SK-N-SH (cell line): ENCODE results near the gene TULP3. TPM values are rescaled to one million over a fixed set of nuclear protein-coding genes. Genes with fewer than 3 reads are reported as not detected.

Experiments
- CTCF ChIA-PET: fragments of 300-600, 350-600 bp; formaldehyde crosslinking; extraction: SDS; loops from one replicate; lab custom pipeline; 2021; lab: Yijun Ruan, JAX
- POLR2A ChIA-PET: fragments of 350-600 bp; sonication (Branson Sonifier 250); formaldehyde crosslinking; extraction: SDS; loops from one replicate; lab custom pipeline; 2020; ENCODE audit warnings: antibody characterized with exemption, inconsistent platforms; lab: Yijun Ruan, JAX
- DNase-seq: peaks from one replicate; pipeline ENCODE4 v3.0.0; 2012
- H2AFZ ChIP-seq: fragments of 200-600 bp; sonication (generic); 2 replicates; pipeline ENCODE4 v1.8.1; 2016; ENCODE audit warnings: antibody characterized with exemption, mild to moderate bottlenecking, low read depth
- H3F3A ChIP-seq: fragments of 200-600 bp; sonication (generic); replicated peaks from 2 replicates; pipeline ENCODE3; 2016; ENCODE audit warnings: antibody characterized with exemption, mild to moderate bottlenecking; ENCODE audit not compliant: insufficient read depth
- H3K27ac ChIP-seq, 2 experiments: fragments of 200-500 bp in 1 of 2; fragments of 200-600 bp in 1 of 2; sonication (Bioruptor generic) in 1 of 2; sonication (generic), shearing (Covaris generic) in 1 of 2; 2 replicates each; pipeline versions ENCODE4 v1.5.1 to v1.6.1; 2014 to 2016; ENCODE audit warnings: low read depth in 2 of 2, inconsistent platforms in 1 of 2, low read length in 1 of 2, mild to moderate bottlenecking in 1 of 2, mixed read lengths in 1 of 2
- H3K27me3 ChIP-seq: fragments of 200-600 bp; sonication (generic), shearing (Covaris generic); 2 replicates; pipeline ENCODE4 v1.6.1; 2016; ENCODE audit warnings: mixed run types; ENCODE audit not compliant: insufficient read depth
- H3K36me3 ChIP-seq, 2 experiments: fragments of 200-500 bp in 1 of 2; fragments of 200-600 bp in 1 of 2; sonication (Bioruptor generic) in 1 of 2; sonication (generic) in 1 of 2; replicated peaks in 1 of 2; 2 replicates each; pipeline versions ENCODE3 to v1.5.1; 2014 to 2016; ENCODE audit warnings: low read length in 1 of 2, mild to moderate bottlenecking in 1 of 2; ENCODE audit not compliant: insufficient read depth in 2 of 2, control insufficient read depth in 1 of 2
- H3K4me1 ChIP-seq, 2 experiments: fragments of 200-500 bp in 1 of 2; fragments of 200-600 bp in 1 of 2; sonication (Bioruptor generic) in 1 of 2; sonication (generic), shearing (Covaris generic) in 1 of 2; 2 replicates each; pipeline versions ENCODE4 v1.5.1 to v1.6.1; 2014 to 2016; ENCODE audit warnings: low read depth in 1 of 2, low read length in 1 of 2, mixed run types in 1 of 2; ENCODE audit not compliant: insufficient read depth in 2 of 2, control insufficient read depth in 1 of 2
- H3K4me2 ChIP-seq: fragments of 200-600 bp; sonication (generic), shearing (Covaris generic); 2 replicates; pipeline ENCODE4 v1.6.1; 2017; ENCODE audit warnings: mixed run types
- H3K4me3 ChIP-seq, 2 experiments: fragments of 200-500 bp in 1 of 2; fragments of 200-600 bp in 1 of 2; sonication (Bioruptor generic) in 1 of 2; sonication (generic), shearing (Covaris generic) in 1 of 2; 2 replicates each; pipeline versions ENCODE4 v1.5.1 to v1.8.1; 2014 to 2016; ENCODE audit warnings: low read depth in 2 of 2, inconsistent platforms in 1 of 2, low read length in 1 of 2, mild to moderate bottlenecking in 1 of 2, mixed read lengths in 1 of 2, moderate library complexity in 1 of 2
- H3K79me2 ChIP-seq: fragments of 200-600 bp; sonication (generic); 2 replicates; pipeline ENCODE4 v1.8.1; 2017; ENCODE audit warnings: mild to moderate bottlenecking; ENCODE audit not compliant: insufficient read depth
- H3K9ac ChIP-seq: fragments of 200-600 bp; sonication (generic); 2 replicates; pipeline ENCODE4 v1.6.1; 2017; ENCODE audit warnings: mixed run types
- H3K9me2 ChIP-seq: fragments of 200-600 bp; sonication (generic); 2 replicates; pipeline ENCODE4 v1.6.1; 2017; ENCODE audit warnings: mixed run types
- H3K9me3 ChIP-seq: fragments of 200-600 bp; sonication (generic); 2 replicates; pipeline ENCODE4 v1.6.1; 2017; ENCODE audit warnings: mixed run types, mild to moderate bottlenecking, moderate library complexity
- H4K20me1 ChIP-seq: fragments of 200-600 bp; sonication (generic); 2 replicates; pipeline ENCODE4 v1.6.1; 2017; ENCODE audit warnings: mild to moderate bottlenecking, mixed run types; ENCODE audit not compliant: insufficient read depth
- CHD2 ChIP-seq: fragments of 150-350 bp; IDR thresholded peaks from 2 replicates; pipeline ENCODE4 v1.6.1; 2018; ENCODE audit warnings: low read length; ENCODE audit not compliant: partially characterized antibody
- CTCF ChIP-seq: fragments of 200-600 bp; sonication (generic); IDR thresholded peaks from 2 replicates; pipeline ENCODE4 v1.6.1; 2017; ENCODE audit warnings: antibody characterized with exemption, mild to moderate bottlenecking, moderate library complexity
- EP300 ChIP-seq, 2 experiments: IDR thresholded peaks; 2 replicates each; pipeline versions ENCODE4 v1.4.0 to v1.6.1; 2012; ENCODE audit warnings: borderline replicate concordance in 1 of 2, low read depth in 1 of 2, low read length in 1 of 2
- EZH2phosphoT487 ChIP-seq: fragments of 200-600 bp; sonication (generic); IDR thresholded peaks from 2 replicates; pipeline ENCODE4 v1.6.1; 2017; ENCODE audit warnings: low read depth, mixed run types, mild to moderate bottlenecking, antibody characterized with exemption, moderate library complexity, borderline replicate concordance
- FOSL2 ChIP-seq: IDR thresholded peaks from 2 replicates; pipeline ENCODE4 v1.4.0; 2012; ENCODE audit warnings: low read depth, mild to moderate bottlenecking, moderate library complexity, borderline replicate concordance
- FOXJ3 ChIP-seq: sonication (generic); formaldehyde crosslinking; IDR thresholded peaks from 2 replicates; pipeline ENCODE4 v1.5.1; 2020; ENCODE audit warnings: mild to moderate bottlenecking, missing genetic modification reagents
- FOXM1 ChIP-seq: IDR thresholded peaks from 2 replicates; pipeline ENCODE4 v1.4.0; 2012; ENCODE audit warnings: low read depth, mild to moderate bottlenecking
- GATA2 ChIP-seq: sonication (generic); formaldehyde crosslinking; IDR thresholded peaks from 2 replicates; pipeline ENCODE4 v1.5.0; 2020; ENCODE audit warnings: mild to moderate bottlenecking, missing genetic modification reagents
- JUND ChIP-seq: IDR thresholded peaks from 2 replicates; pipeline ENCODE4 v1.4.0; 2012
- MEF2A ChIP-seq: IDR thresholded peaks from 2 replicates; pipeline ENCODE4 v1.4.0; 2012; ENCODE audit warnings: low read depth, borderline replicate concordance
- NFIC ChIP-seq: IDR thresholded peaks from 2 replicates; pipeline ENCODE4 v1.4.0; 2012; ENCODE audit warnings: borderline replicate concordance
- PBX3 ChIP-seq: IDR thresholded peaks from 2 replicates; pipeline ENCODE4; 2012
- POLR2AphosphoS5 ChIP-seq: IDR thresholded peaks from 2 replicates; pipeline ENCODE4 v1.6.1; 2012; ENCODE audit warnings: low read depth, low read length
- RAD21 ChIP-seq: IDR thresholded peaks from 2 replicates; pipeline ENCODE4 v1.6.1; 2012; ENCODE audit warnings: mild to moderate bottlenecking, low read length
- RCOR1 ChIP-seq: fragments of 150-350 bp; IDR thresholded peaks from 2 replicates; pipeline ENCODE4 v1.6.1; 2017; ENCODE audit warnings: antibody characterized with exemption, low read length
- REST ChIP-seq: IDR thresholded peaks from 2 replicates; pipeline ENCODE4 v1.6.1; 2012; ENCODE audit warnings: mild to moderate bottlenecking, low read depth, low read length, moderate library complexity
- RFX5 ChIP-seq: IDR thresholded peaks from 2 replicates; pipeline ENCODE4 v1.6.1; 2012; ENCODE audit warnings: mild to moderate bottlenecking, improper control_type of control experiment, low read length
- SIN3A ChIP-seq: IDR thresholded peaks from 2 replicates; pipeline ENCODE4 v1.6.1; 2012; ENCODE audit warnings: low read depth, mild to moderate bottlenecking, low read length, moderate library complexity, borderline replicate concordance
- SMC3 ChIP-seq: IDR thresholded peaks from 2 replicates; pipeline ENCODE4 v1.6.1; 2012; ENCODE audit warnings: low read depth, low read length, improper control_type of control experiment
- TAF1 ChIP-seq: IDR thresholded peaks from 2 replicates; pipeline ENCODE4 v1.6.1; 2012; ENCODE audit warnings: low read depth, mild to moderate bottlenecking, low read length, moderate library complexity, borderline replicate concordance
- TCF12 ChIP-seq: IDR thresholded peaks from 2 replicates; pipeline ENCODE4 v1.4.0; 2012
- TEAD4 ChIP-seq: IDR thresholded peaks from 2 replicates; pipeline ENCODE4 v1.4.0; 2012; ENCODE audit warnings: mild to moderate bottlenecking, borderline replicate concordance; ENCODE audit not compliant: insufficient read depth
- USF1 ChIP-seq: IDR thresholded peaks from 2 replicates; pipeline ENCODE4 v1.4.0; 2012; ENCODE audit warnings: low read depth, borderline replicate concordance
- WGBS: methylation state at CpG from one replicate; pipeline ENCODE4 v1.1.6; 2017; ENCODE audit warnings: low lambda C conversion rate; 5-methylcytosine and 5-hydroxymethylcytosine counted together
- polyA plus RNA-seq, 3 experiments: library from polyadenylated mRNA; depleted of rRNA; stranded (reverse); fragments of >200 nt; gene quantifications; 2 replicates each; pipeline ENCODE4 v1.2.3, GENCODE V29; 2012
- TF ChIP-seq, protein P1 (sequence below): IDR thresholded peaks from 2 replicates; pipeline ENCODE4 v1.4.0; 2012; ENCODE audit warnings: low read depth

The TULP3 gene
- polyA plus RNA-seq, 1 of the 3 experiments (the other 2 are of a cell fraction): 22.6 TPM

DNA sequence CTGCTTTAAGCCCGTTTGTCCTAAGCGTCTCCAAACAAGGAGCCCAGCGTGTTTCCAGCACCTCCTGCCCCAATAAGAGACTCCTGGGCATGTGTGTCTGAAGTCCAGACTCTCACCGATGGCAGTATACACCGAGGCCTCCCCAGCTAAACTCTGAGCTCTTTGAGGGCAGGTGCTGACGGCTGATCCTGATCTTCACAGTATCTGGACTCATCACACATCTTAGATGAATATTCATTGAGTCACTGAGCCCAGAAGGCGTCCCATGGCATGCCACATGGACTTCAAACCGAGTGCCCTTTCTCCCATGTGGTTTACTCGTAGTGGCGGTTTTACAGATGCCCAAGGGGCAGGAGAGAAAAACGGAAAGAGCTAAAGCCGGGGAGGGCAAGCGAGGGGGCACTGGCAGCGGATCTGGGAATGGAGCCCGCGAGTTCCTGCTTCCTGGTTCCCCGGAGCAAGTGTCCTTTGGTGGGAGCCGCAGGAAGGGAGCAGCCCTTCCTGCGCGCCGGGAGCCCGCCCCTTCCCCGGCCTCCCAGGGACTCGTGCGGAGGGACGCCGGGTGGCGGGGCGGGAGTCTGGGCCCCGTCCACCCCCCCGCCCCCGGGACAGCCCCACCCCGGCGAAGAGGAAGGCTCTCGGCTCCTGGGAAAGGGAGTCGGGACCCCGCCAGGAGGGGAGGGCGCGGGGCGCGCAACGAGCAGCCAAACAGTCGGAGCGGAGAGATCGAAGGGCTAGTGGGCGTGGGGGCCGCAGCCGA, 67.9 kb downstream of the TULP3 start (continued):
- TF ChIP-seq CTCF (no peak), TEAD4 (no peak), TCF12 (no peak), SMC3 (no peak), NFIC (no peak), FOSL2 (no peak), RAD21 (no peak), TAF1 (no peak), GATA2 (CRISPR knock-in tag) (no peak), SIN3A (0 out of 2 replicates have a peak, but pooled peaks have one; percentile 63), EP300 (IDR thresholded peaks at IDR 0.05; ENCODE audit: borderline replicate concordance in 1 of 2, low read depth in 1 of 2, low read length in 1 of 2) (no peak), POLR2AphosphoS5 (peak; percentile 80), RFX5 (no peak)

DNA sequence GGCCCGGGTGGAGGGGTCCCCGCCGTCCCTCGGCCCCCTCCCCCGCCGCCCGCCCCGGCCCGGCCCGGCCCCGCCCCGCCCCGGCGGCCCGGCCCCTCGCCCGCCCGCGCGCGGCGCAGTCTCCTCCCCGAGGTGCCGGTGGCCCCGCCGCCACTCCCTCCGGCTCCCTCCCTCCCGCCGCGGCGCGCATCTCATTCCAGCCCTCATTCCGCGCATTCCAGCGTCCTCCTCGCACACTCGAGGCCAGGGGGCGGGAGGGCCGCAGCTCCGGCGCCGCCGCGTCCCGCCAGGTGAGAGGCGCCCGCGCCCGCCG, 68.5 kb downstream of the TULP3 start, which contains the start of gene TEAD4:
TEAD4 (plus strand) TSS at position 206 of the 313 bp plus-strand sequence.
- H3K9ac ChIP-seq: peak within 1 kb of the TSS; percentile 77
- peaks cover 20% of the 10 kb centered on the region for H3F3A ChIP-seq
- POLR2A ChIA-PET: interaction anchor here (1.1 to 1.2 kb wide), 2 partner anchors 69 to 82 kb away, joined by 3 read pairs; partner anchors contain the start of genes FOXM1, RHNO1 and TULP3
- no peaks in the 10 kb centered on the region for H3K9me2 ChIP-seq
- peaks cover 35% of the 10 kb centered on the region for H3K79me2 ChIP-seq
- 9% methylated on average over 4 of the region's 50 CpGs for WGBS
- CTCF ChIA-PET: interaction anchor here (0.8 to 1.9 kb wide), 3 partner anchors 15 to 128 kb away, joined by 3 to 8 read pairs (median 3); no protein-coding TSS in a partner anchor
- peak within 1 kb of the TSS; percentile 77 to 82 for H3K27ac ChIP-seq
- peaks cover 25% of the 10 kb centered on the region; the same call in 1 of the 2 replicates for H4K20me1 ChIP-seq
- peak within 1 kb of the TSS; percentile 66 to 80 for H3K4me3 ChIP-seq
- no peaks in the 10 kb centered on the region for H3K27me3 ChIP-seq
- H3K9me3 ChIP-seq: no peaks in the 10 kb centered on the region
- peak within 1 kb of the TSS; percentile 94 for H2AFZ ChIP-seq
- no peaks in the 10 kb centered on the region for H3K36me3 ChIP-seq
- DNase-seq: peak; percentile 94
- H3K4me1 ChIP-seq: peaks cover 17 to 22% of the 10 kb centered on the region in 2 experiments
- peak within 1 kb of the TSS; percentile 92 for H3K4me2 ChIP-seq
- 0 out of 2 replicates have a peak, but pooled peaks have one; percentile 21 for TF ChIP-seq RCOR1
- TF ChIP-seq USF1: no peak
- TF ChIP-seq MEF2A: no peak
- no peak for TF ChIP-seq FOXM1
- TF ChIP-seq JUND: no peak
- TF ChIP-seq FOSL2: no peak
- TF ChIP-seq, protein P1, sequence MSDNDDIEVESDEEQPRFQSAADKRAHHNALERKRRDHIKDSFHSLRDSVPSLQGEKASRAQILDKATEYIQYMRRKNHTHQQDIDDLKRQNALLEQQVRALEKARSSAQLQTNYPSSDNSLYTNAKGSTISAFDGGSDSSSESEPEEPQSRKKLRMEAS: peak; percentile 79
- TF ChIP-seq TEAD4: peak; percentile 97
- no peak for TF ChIP-seq CHD2
- 0 out of 2 replicates have a peak, but pooled peaks have one; percentile 8 for TF ChIP-seq POLR2AphosphoS5
- peak in 1 of 2 experiments; percentile 4; a peak in 1 of 4 replicates for TF ChIP-seq EP300 (IDR thresholded peaks at IDR 0.05; ENCODE audit: borderline replicate concordance in 1 of 2, low read depth in 1 of 2, low read length in 1 of 2)
- no peak for TF ChIP-seq EZH2phosphoT487
- TF ChIP-seq PBX3: no peak
- TF ChIP-seq RFX5: no peak
- no peak for TF ChIP-seq RAD21
- no peak for TF ChIP-seq REST
- no peak for TF ChIP-seq FOXJ3
